Vagina (tissue), 2 donors: ENCODE measurements around the gene CRACDL.

ENCODE experiments used
- POLR2AphosphoS5 ChIP-seq, 2 donors: sonication (generic); formaldehyde crosslinking; IDR thresholded peaks; one replicate each; pipeline ENCODE4 v1.9.0; 2017; ENCODE audit warnings: antibody characterized with exemption in 2 of 2, mild to moderate bottlenecking in 2 of 2, low read depth in 1 of 2; ENCODE audit not compliant: insufficient read depth in 1 of 2
- TF ChIP-seq, protein P1 (sequence below), 3 experiments: fragments of 450-650 bp in 2 of 3; fragments of 200-600 bp in 1 of 3; sonication (generic) in 1 of 3; IDR thresholded peaks; one replicate each; pipeline ENCODE4 v1.5.1; 2017 to 2019; ENCODE audit warnings: antibody characterized with exemption in 3 of 3, mild to moderate bottlenecking in 2 of 3, moderate library complexity in 2 of 3

DNA sequence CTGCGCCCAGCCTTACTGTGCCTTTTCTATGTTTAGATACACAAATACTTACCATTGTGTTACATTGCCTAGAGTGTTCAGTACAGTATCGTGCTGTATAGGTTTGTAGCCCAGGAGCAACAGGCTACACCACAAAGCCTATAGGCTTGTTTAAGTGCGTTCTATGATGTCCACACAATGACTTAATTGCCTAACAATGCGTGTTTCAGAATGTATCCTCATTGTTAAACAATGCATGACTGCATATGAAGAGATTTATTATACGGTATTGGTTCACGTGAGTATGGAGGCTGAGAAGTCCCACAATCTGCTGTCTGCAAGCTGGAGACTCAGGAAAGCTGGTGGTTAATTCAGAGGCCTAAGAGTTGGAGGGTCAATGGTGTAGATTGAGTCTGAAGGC is 158.9 kb downstream of the CRACDL start:
- TF ChIP-seq, protein P1, sequence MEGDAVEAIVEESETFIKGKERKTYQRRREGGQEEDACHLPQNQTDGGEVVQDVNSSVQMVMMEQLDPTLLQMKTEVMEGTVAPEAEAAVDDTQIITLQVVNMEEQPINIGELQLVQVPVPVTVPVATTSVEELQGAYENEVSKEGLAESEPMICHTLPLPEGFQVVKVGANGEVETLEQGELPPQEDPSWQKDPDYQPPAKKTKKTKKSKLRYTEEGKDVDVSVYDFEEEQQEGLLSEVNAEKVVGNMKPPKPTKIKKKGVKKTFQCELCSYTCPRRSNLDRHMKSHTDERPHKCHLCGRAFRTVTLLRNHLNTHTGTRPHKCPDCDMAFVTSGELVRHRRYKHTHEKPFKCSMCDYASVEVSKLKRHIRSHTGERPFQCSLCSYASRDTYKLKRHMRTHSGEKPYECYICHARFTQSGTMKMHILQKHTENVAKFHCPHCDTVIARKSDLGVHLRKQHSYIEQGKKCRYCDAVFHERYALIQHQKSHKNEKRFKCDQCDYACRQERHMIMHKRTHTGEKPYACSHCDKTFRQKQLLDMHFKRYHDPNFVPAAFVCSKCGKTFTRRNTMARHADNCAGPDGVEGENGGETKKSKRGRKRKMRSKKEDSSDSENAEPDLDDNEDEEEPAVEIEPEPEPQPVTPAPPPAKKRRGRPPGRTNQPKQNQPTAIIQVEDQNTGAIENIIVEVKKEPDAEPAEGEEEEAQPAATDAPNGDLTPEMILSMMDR (IDR thresholded peaks at IDR 0.05): no peak
- TF ChIP-seq POLR2AphosphoS5 (IDR thresholded peaks at IDR 0.05; ENCODE audit: insufficient read depth in 1 of 2, low read depth in 1 of 2): no peak
